HL-60 (cell line): ENCODE data around the gene ZNF792.

Experiments
- GABPA ChIP-seq: IDR thresholded peaks from 2 replicates; pipeline ENCODE4 v1.6.1; 2012; ENCODE audit warnings: low read depth
- POLR2AphosphoS5 ChIP-seq: IDR thresholded peaks from 2 replicates; pipeline ENCODE4 v1.6.1; 2012; ENCODE audit warnings: low read depth
- SPI1 ChIP-seq: IDR thresholded peaks from 2 replicates; pipeline ENCODE4 v1.6.1; 2012; ENCODE audit warnings: low read depth, mild to moderate bottlenecking, borderline replicate concordance
- TF ChIP-seq, protein P1 (sequence below): IDR thresholded peaks from one replicate; pipeline ENCODE4 v1.5.1; 2011; ENCODE audit warnings: low read length, control low read depth, inconsistent platforms; ENCODE audit not compliant: insufficient read depth
- TF ChIP-seq, protein P2 (sequence below): IDR thresholded peaks from 2 replicates; pipeline ENCODE4 v1.6.1; 2012; ENCODE audit warnings: low read depth; ENCODE audit not compliant: insufficient replicate concordance

GRCh38 chr19:34963573-34964406, at the start of gene ZNF792:
- TF ChIP-seq, protein P1, sequence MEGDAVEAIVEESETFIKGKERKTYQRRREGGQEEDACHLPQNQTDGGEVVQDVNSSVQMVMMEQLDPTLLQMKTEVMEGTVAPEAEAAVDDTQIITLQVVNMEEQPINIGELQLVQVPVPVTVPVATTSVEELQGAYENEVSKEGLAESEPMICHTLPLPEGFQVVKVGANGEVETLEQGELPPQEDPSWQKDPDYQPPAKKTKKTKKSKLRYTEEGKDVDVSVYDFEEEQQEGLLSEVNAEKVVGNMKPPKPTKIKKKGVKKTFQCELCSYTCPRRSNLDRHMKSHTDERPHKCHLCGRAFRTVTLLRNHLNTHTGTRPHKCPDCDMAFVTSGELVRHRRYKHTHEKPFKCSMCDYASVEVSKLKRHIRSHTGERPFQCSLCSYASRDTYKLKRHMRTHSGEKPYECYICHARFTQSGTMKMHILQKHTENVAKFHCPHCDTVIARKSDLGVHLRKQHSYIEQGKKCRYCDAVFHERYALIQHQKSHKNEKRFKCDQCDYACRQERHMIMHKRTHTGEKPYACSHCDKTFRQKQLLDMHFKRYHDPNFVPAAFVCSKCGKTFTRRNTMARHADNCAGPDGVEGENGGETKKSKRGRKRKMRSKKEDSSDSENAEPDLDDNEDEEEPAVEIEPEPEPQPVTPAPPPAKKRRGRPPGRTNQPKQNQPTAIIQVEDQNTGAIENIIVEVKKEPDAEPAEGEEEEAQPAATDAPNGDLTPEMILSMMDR, result no peak
- TF ChIP-seq POLR2AphosphoS5, result no peak
- TF ChIP-seq SPI1, result no peak
- TF ChIP-seq, protein P2, sequence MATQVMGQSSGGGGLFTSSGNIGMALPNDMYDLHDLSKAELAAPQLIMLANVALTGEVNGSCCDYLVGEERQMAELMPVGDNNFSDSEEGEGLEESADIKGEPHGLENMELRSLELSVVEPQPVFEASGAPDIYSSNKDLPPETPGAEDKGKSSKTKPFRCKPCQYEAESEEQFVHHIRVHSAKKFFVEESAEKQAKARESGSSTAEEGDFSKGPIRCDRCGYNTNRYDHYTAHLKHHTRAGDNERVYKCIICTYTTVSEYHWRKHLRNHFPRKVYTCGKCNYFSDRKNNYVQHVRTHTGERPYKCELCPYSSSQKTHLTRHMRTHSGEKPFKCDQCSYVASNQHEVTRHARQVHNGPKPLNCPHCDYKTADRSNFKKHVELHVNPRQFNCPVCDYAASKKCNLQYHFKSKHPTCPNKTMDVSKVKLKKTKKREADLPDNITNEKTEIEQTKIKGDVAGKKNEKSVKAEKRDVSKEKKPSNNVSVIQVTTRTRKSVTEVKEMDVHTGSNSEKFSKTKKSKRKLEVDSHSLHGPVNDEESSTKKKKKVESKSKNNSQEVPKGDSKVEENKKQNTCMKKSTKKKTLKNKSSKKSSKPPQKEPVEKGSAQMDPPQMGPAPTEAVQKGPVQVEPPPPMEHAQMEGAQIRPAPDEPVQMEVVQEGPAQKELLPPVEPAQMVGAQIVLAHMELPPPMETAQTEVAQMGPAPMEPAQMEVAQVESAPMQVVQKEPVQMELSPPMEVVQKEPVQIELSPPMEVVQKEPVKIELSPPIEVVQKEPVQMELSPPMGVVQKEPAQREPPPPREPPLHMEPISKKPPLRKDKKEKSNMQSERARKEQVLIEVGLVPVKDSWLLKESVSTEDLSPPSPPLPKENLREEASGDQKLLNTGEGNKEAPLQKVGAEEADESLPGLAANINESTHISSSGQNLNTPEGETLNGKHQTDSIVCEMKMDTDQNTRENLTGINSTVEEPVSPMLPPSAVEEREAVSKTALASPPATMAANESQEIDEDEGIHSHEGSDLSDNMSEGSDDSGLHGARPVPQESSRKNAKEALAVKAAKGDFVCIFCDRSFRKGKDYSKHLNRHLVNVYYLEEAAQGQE, result no peak
- TF ChIP-seq GABPA, result no peak
